ENCODE results near the gene LRPAP1. TPM values are rescaled to one million over a fixed set of nuclear protein-coding genes. Genes with fewer than 3 reads are reported as not detected.

Gene LRPAP1
- total and polyA plus RNA-seq, 2 donors (not counting 3 experiments of a cell fraction or from before 2014, with no cell fraction given): 90.1 to 170 TPM

DNA sequence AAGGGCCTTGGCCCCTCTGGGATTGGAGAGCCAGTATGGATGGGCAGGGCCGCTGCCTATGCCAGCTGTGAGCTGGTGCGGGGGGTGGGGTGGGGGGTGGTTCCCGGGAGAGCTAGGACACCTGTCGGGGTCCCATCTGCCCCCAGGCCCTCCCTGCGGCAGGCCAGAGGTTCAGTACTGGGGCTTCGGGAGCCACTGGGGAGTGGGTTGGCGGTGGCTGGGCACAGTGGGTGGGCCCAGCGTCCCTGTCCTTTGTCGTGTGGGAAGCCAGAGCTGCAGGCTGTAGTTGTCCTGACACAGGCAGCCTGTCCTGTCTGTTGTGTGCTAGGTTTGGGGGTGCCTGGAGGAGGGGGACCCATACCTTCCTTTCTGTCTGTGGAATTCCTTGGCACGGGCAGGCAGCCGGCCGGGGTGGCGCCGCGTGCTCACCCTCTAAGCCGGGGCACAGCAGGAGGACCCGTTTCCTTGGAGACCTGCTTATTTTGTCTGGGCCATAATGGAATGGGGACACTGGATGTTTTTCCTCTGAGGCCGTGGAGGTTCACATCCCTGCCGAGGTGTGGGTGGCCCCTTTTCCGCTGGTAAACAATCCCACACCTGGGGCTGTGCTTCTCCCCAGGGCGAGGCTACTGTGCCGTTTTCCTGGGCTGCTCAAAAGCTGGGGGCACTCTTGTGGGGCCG, 54.3 kb downstream of the LRPAP1 start:
- POLR2A ChIA-PET: no interaction called here
- CTCF ChIA-PET: interaction anchor here (1.3 to 4.8 kb wide), 4 partner anchors 14 to 333 kb away, joined by 3 to 69 read pairs (median 6); no protein-coding TSS in a partner anchor
- no peaks in the 10 kb centered on the region for H3K9me1 ChIP-seq (replicated peaks; ENCODE audit: control insufficient read depth, extremely low read depth, insufficient read depth, low read length)
- no peak for TF ChIP-seq JUN (IDR thresholded peaks at IDR 0.05; ENCODE audit: borderline replicate concordance, insufficient read depth, insufficient read length, low read depth)
- intact Hi-C loops (cut with micrococcal nuclease) (no loop called here), dilution Hi-C loops (cut with MboI; ENCODE audit: extremely low pct_ligation_motif_present, low sequenced_read_pairs) (no loop called here)
- no peaks in the 10 kb centered on the region for H3K9me3 ChIP-seq (replicated peaks; ENCODE audit: control insufficient read depth, insufficient read depth, low read length)
- H3K4me3 ChIP-seq (replicated peaks in 1 of 3; ENCODE audit: insufficient read depth in 1 of 3, low read depth in 1 of 3, low read length in 3 of 3): no peak overlapping the region
- H4K20me1 ChIP-seq (replicated peaks; ENCODE audit: control insufficient read depth, extremely low read depth, insufficient read depth, low read length): no peaks in the 10 kb centered on the region
- H2AFZ ChIP-seq (ENCODE audit: low read depth, low read length): no peak overlapping the region
- no peaks in the 10 kb centered on the region for H3K79me2 ChIP-seq (ENCODE audit: control insufficient read depth, insufficient read depth, low read length)
- H3K4me2 ChIP-seq (ENCODE audit: insufficient read depth, low read length): no peak overlapping the region
- no peaks in the 10 kb centered on the region for H3K36me3 ChIP-seq (ENCODE audit: control insufficient read depth in 2 of 2, extremely low read depth in 1 of 2, insufficient read depth in 2 of 2, low read length in 2 of 2)
- no peak overlapping the region for H3K9ac ChIP-seq (replicated peaks; ENCODE audit: extremely low read depth, insufficient read depth, low read length)
- DNase-seq (ENCODE audit: low read depth, low spot score): no peak
- no peak overlapping the region for H3K27ac ChIP-seq (ENCODE audit: insufficient read depth, low read depth, low read length)
- H3K27me3 ChIP-seq (ENCODE audit: control insufficient read depth in 2 of 2, insufficient read depth in 2 of 2, low read length in 2 of 2): no peaks in the 10 kb centered on the region
- no peaks in the 10 kb centered on the region for H3K4me1 ChIP-seq (ENCODE audit: control insufficient read depth, extremely low read depth, insufficient read depth, low read length)
- no TSS peak for BruUV-seq (replicated peaks)
- no peak for FAIRE-seq

DNA sequence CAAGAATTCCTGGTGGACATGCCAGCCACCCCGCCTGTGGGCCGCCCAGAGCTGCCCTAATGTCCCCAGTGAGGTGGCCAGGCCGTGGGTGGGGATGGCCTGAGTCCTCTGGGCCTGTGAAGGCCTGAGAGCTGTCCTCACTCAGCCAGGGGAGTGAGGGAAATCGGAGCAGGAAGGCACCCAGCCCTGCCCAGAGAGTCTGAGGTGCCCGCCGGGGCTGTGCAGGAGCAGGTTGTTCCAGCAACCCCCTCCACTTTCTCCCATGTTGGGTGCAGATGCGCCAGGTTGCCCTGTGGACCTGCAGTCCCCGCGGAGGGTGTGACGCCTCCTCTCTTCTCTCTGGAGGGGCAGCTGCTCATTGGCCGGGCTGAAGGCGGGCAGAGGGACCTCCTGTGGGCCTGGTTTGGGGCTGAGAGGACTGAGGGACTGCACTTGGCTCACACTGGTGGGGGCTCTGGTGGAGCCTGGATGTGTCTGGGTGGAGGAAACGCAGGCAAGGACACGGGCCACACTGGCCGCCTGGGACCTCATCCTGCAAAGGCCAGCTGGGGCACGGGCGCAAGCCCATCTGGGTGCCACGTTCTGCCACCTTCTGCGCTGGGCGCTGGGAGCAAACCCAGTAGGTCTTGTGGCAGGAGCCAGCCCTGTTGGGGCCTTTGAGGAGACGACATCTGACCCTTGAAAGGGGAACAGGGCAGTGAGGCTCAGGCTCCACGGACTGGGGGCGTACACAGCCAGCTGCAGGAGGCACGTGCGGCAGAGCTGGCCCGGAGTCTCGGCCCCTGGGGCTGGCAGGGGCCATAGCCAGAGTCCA, 55.1 kb downstream of the LRPAP1 start:
- H3K36me3 ChIP-seq (ENCODE audit: control insufficient read depth in 2 of 2, extremely low read depth in 1 of 2, insufficient read depth in 2 of 2, low read length in 2 of 2): no peaks in the 10 kb centered on the region
- CTCF ChIA-PET: interaction anchor here (1.6 to 4.8 kb wide), 2 partner anchors 131 to 283 kb away, joined by 9 to 69 read pairs; no protein-coding TSS in a partner anchor

More for the DNA sequence above, 55.1 kb downstream of the LRPAP1 start:
- H3K27ac ChIP-seq (ENCODE audit: insufficient read depth, low read depth, low read length): no peak overlapping the region
- POLR2A ChIA-PET: no interaction called here
- no peak overlapping the region for H3K4me2 ChIP-seq (ENCODE audit: insufficient read depth, low read length)
- no peaks in the 10 kb centered on the region for H3K9me1 ChIP-seq (replicated peaks; ENCODE audit: control insufficient read depth, extremely low read depth, insufficient read depth, low read length)
- H3K9me3 ChIP-seq (replicated peaks; ENCODE audit: control insufficient read depth, insufficient read depth, low read length): no peaks in the 10 kb centered on the region
- no TSS peak for BruUV-seq (replicated peaks)
- no peak overlapping the region for H3K9ac ChIP-seq (replicated peaks; ENCODE audit: extremely low read depth, insufficient read depth, low read length)
- H4K20me1 ChIP-seq (replicated peaks; ENCODE audit: control insufficient read depth, extremely low read depth, insufficient read depth, low read length): no peaks in the 10 kb centered on the region
- no peak overlapping the region for H2AFZ ChIP-seq (ENCODE audit: low read depth, low read length)
- no peaks in the 10 kb centered on the region for H3K27me3 ChIP-seq (ENCODE audit: control insufficient read depth in 2 of 2, insufficient read depth in 2 of 2, low read length in 2 of 2)
- H3K4me3 ChIP-seq (replicated peaks in 1 of 3; ENCODE audit: insufficient read depth in 1 of 3, low read depth in 1 of 3, low read length in 3 of 3): no peak overlapping the region
- no peak for TF ChIP-seq JUN (IDR thresholded peaks at IDR 0.05; ENCODE audit: borderline replicate concordance, insufficient read depth, insufficient read length, low read depth)
- TF ChIP-seq, protein P1, sequence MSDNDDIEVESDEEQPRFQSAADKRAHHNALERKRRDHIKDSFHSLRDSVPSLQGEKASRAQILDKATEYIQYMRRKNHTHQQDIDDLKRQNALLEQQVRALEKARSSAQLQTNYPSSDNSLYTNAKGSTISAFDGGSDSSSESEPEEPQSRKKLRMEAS (IDR thresholded peaks at IDR 0.05; ENCODE audit: insufficient read depth, insufficient read length): no peak
- TF ChIP-seq, protein P2, sequence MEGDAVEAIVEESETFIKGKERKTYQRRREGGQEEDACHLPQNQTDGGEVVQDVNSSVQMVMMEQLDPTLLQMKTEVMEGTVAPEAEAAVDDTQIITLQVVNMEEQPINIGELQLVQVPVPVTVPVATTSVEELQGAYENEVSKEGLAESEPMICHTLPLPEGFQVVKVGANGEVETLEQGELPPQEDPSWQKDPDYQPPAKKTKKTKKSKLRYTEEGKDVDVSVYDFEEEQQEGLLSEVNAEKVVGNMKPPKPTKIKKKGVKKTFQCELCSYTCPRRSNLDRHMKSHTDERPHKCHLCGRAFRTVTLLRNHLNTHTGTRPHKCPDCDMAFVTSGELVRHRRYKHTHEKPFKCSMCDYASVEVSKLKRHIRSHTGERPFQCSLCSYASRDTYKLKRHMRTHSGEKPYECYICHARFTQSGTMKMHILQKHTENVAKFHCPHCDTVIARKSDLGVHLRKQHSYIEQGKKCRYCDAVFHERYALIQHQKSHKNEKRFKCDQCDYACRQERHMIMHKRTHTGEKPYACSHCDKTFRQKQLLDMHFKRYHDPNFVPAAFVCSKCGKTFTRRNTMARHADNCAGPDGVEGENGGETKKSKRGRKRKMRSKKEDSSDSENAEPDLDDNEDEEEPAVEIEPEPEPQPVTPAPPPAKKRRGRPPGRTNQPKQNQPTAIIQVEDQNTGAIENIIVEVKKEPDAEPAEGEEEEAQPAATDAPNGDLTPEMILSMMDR (IDR thresholded peaks at IDR 0.05; ENCODE audit: extremely low read depth in 1 of 2, insufficient read depth in 1 of 2, low read depth in 1 of 2, low read length in 2 of 2): no peak
- no peak for TF ChIP-seq POLR2AphosphoS5 (IDR thresholded peaks at IDR 0.05; ENCODE audit: insufficient read depth, low read depth, low read length)
- no peak for TF ChIP-seq POLR2A (IDR thresholded peaks at IDR 0.05; ENCODE audit: low read depth, low read length)
- TF ChIP-seq MYC (IDR thresholded peaks at IDR 0.05; ENCODE audit: low read depth, low read length): no peak
- no peak for TF ChIP-seq FOS (IDR thresholded peaks at IDR 0.05; ENCODE audit: borderline replicate concordance, insufficient read depth, low read length)
- no peak for TF ChIP-seq GATA2 (IDR thresholded peaks at IDR 0.05; ENCODE audit: insufficient read depth, insufficient read length, low read depth, low read length)
- TF ChIP-seq EZH2 (IDR thresholded peaks at IDR 0.05; ENCODE audit: borderline replicate concordance, low read depth, low read length, severe bottlenecking): no peak
- H3K79me2 ChIP-seq (ENCODE audit: control insufficient read depth, insufficient read depth, low read length): no peaks in the 10 kb centered on the region
- DNase-seq (ENCODE audit: low read depth, low spot score): no peak
- dilution Hi-C loops (cut with MboI; ENCODE audit: extremely low pct_ligation_motif_present, low sequenced_read_pairs): no loop called here
- no peaks in the 10 kb centered on the region for H3K4me1 ChIP-seq (ENCODE audit: control insufficient read depth, extremely low read depth, insufficient read depth, low read length)
- intact Hi-C loops (cut with micrococcal nuclease): no loop called here
- no peak for FAIRE-seq
